Measurements from ENCODE around the gene GSTT2.
"Not testable (repeated sequence)": the region's sequence is repeated elsewhere in the genome, so short reads cannot be mapped to it uniquely, and the experiment has no call there.

Gene GSTT2

GRCh38 chr22:23955886-23956285 is 24.0 kb upstream of the GSTT2 start:
- not testable (repeated sequence) for H3K36me3 ChIP-seq (ENCODE audit: control insufficient read depth, insufficient read depth, low read length, severe bottlenecking); H3K4me1 ChIP-seq (ENCODE audit: control insufficient read depth, insufficient read depth, low read length); H3K27me3 ChIP-seq (replicated peaks; ENCODE audit: control insufficient read depth, insufficient read depth, low read length); H3K4me3 ChIP-seq (ENCODE audit: low read length); H3K9me3 ChIP-seq (ENCODE audit: control insufficient read depth, low read length); H3K9ac ChIP-seq (ENCODE audit: low read length); DNase-seq (ENCODE audit: low read depth)

GRCh38 chr22:23956301-23956900 is 23.5 kb upstream of the GSTT2 start:
- H3K9me3 ChIP-seq (ENCODE audit: control insufficient read depth, low read length); H3K9ac ChIP-seq (ENCODE audit: low read length); H3K4me1 ChIP-seq (ENCODE audit: control insufficient read depth, insufficient read depth, low read length); H3K4me3 ChIP-seq (ENCODE audit: low read length); H3K36me3 ChIP-seq (ENCODE audit: control insufficient read depth, insufficient read depth, low read length, severe bottlenecking); H3K27me3 ChIP-seq (replicated peaks; ENCODE audit: control insufficient read depth, insufficient read depth, low read length): not testable (repeated sequence)
- peak; percentile 88 for DNase-seq (ENCODE audit: low read depth)

- not testable (repeated sequence) for H3K4me1 ChIP-seq (ENCODE audit: control insufficient read depth, insufficient read depth, low read length); H3K4me3 ChIP-seq (ENCODE audit: low read length); DNase-seq (ENCODE audit: low read depth); H3K36me3 ChIP-seq (ENCODE audit: control insufficient read depth, insufficient read depth, low read length, severe bottlenecking); H3K27me3 ChIP-seq (replicated peaks; ENCODE audit: control insufficient read depth, insufficient read depth, low read length); H3K9me3 ChIP-seq (ENCODE audit: control insufficient read depth, low read length); H3K9ac ChIP-seq (ENCODE audit: low read length)
Measured at GRCh38 chr22:23961084-23961771, 18.7 kb upstream of the GSTT2 start, which contains the start of gene GSTT2B. GSTT2B (minus strand) TSS chr22:23961195; CDS start chr22:23961131, 64 bp downstream.

- not testable (repeated sequence) for H3K4me1 ChIP-seq (ENCODE audit: control insufficient read depth, insufficient read depth, low read length); H3K9me3 ChIP-seq (ENCODE audit: control insufficient read depth, low read length); H3K9ac ChIP-seq (ENCODE audit: low read length); H3K27me3 ChIP-seq (replicated peaks; ENCODE audit: control insufficient read depth, insufficient read depth, low read length); H3K4me3 ChIP-seq (ENCODE audit: low read length); DNase-seq (ENCODE audit: low read depth)
- H3K36me3 ChIP-seq (ENCODE audit: control insufficient read depth, insufficient read depth, low read length, severe bottlenecking), result peaks cover 21% of the 10 kb centered on the region
Measured at GRCh38 chr22:23966094-23966493, 13.8 kb upstream of the GSTT2 start.

- not testable (repeated sequence) for H3K4me1 ChIP-seq (ENCODE audit: control insufficient read depth, insufficient read depth, low read length); DNase-seq (ENCODE audit: low read depth); H3K27me3 ChIP-seq (replicated peaks; ENCODE audit: control insufficient read depth, insufficient read depth, low read length); H3K9me3 ChIP-seq (ENCODE audit: control insufficient read depth, low read length); H3K4me3 ChIP-seq (ENCODE audit: low read length); H3K9ac ChIP-seq (ENCODE audit: low read length)
- H3K36me3 ChIP-seq (ENCODE audit: control insufficient read depth, insufficient read depth, low read length, severe bottlenecking), result peaks cover 26% of the 10 kb centered on the region
Measured at GRCh38 chr22:23966568-23966967, 13.4 kb upstream of the GSTT2 start, which contains the start of gene DDTL. DDTL (plus strand) TSS chr22:23966888; CDS start chr22:23966915, 27 bp downstream.

- peaks cover 3% of the 10 kb centered on the region for H3K4me1 ChIP-seq (ENCODE audit: control insufficient read depth, insufficient read depth, low read length)
- no peak overlapping the region for H3K9ac ChIP-seq (ENCODE audit: low read length)
- no peak overlapping the region for H3K4me3 ChIP-seq (ENCODE audit: low read length)
- no peak for DNase-seq (ENCODE audit: low read depth)
- no peaks in the 10 kb centered on the region for H3K27me3 ChIP-seq (replicated peaks; ENCODE audit: control insufficient read depth, insufficient read depth, low read length)
- H3K9me3 ChIP-seq (ENCODE audit: control insufficient read depth, low read length), result no peaks in the 10 kb centered on the region
- peaks cover 29% of the 10 kb centered on the region for H3K36me3 ChIP-seq (ENCODE audit: control insufficient read depth, insufficient read depth, low read length, severe bottlenecking)
Measured at GRCh38 chr22:23969071-23969470, 10.9 kb upstream of the GSTT2 start.

GRCh38 chr22:23970201-23970641 is 9.7 kb upstream of the GSTT2 start:
- H3K4me3 ChIP-seq (ENCODE audit: low read length), result no peak overlapping the region
- no peak for DNase-seq (ENCODE audit: low read depth)
- no peaks in the 10 kb centered on the region for H3K27me3 ChIP-seq (replicated peaks; ENCODE audit: control insufficient read depth, insufficient read depth, low read length)
- H3K9me3 ChIP-seq (ENCODE audit: control insufficient read depth, low read length), result no peaks in the 10 kb centered on the region
- H3K36me3 ChIP-seq (ENCODE audit: control insufficient read depth, insufficient read depth, low read length, severe bottlenecking), result peaks cover 29% of the 10 kb centered on the region
- H3K9ac ChIP-seq (ENCODE audit: low read length), result no peak overlapping the region
- H3K4me1 ChIP-seq (ENCODE audit: control insufficient read depth, insufficient read depth, low read length), result peaks cover 3% of the 10 kb centered on the region

GRCh38 chr22:23970816-23971486 is 9.0 kb upstream of the GSTT2 start:
- DNase-seq (ENCODE audit: low read depth), result no peak
- peaks cover 29% of the 10 kb centered on the region for H3K36me3 ChIP-seq (ENCODE audit: control insufficient read depth, insufficient read depth, low read length, severe bottlenecking)
- peak overlapping the region; percentile 18 for H3K9ac ChIP-seq (ENCODE audit: low read length)
- no peaks in the 10 kb centered on the region for H3K27me3 ChIP-seq (replicated peaks; ENCODE audit: control insufficient read depth, insufficient read depth, low read length)
- H3K9me3 ChIP-seq (ENCODE audit: control insufficient read depth, low read length), result no peaks in the 10 kb centered on the region
- peaks cover 3% of the 10 kb centered on the region for H3K4me1 ChIP-seq (ENCODE audit: control insufficient read depth, insufficient read depth, low read length)
- H3K4me3 ChIP-seq (ENCODE audit: low read length), result no peak overlapping the region

GRCh38 chr22:23971927-23972326 is 8.0 kb upstream of the GSTT2 start:
- not testable (repeated sequence) for DNase-seq (ENCODE audit: low read depth); H3K4me1 ChIP-seq (ENCODE audit: control insufficient read depth, insufficient read depth, low read length); H3K4me3 ChIP-seq (ENCODE audit: low read length); H3K27me3 ChIP-seq (replicated peaks; ENCODE audit: control insufficient read depth, insufficient read depth, low read length); H3K9me3 ChIP-seq (ENCODE audit: control insufficient read depth, low read length)
- Histone ChIP-seq H3K9ac (ENCODE audit: low read length) (peak overlapping the region; percentile 18), H3K36me3 (ENCODE audit: control insufficient read depth, insufficient read depth, low read length, severe bottlenecking) (peaks cover 29% of the 10 kb centered on the region)

GRCh38 chr22:23974345-23974744 is 5.6 kb upstream of the GSTT2 start, which contains the start of gene DDT:
DDT (minus strand) TSS chr22:23974441; CDS start chr22:23974414, 27 bp downstream.
- H3K4me1 ChIP-seq (ENCODE audit: control insufficient read depth, insufficient read depth, low read length); H3K9me3 ChIP-seq (ENCODE audit: control insufficient read depth, low read length); H3K9ac ChIP-seq (ENCODE audit: low read length); H3K4me3 ChIP-seq (ENCODE audit: low read length); DNase-seq (ENCODE audit: low read depth); H3K27me3 ChIP-seq (replicated peaks; ENCODE audit: control insufficient read depth, insufficient read depth, low read length): not testable (repeated sequence)
- H3K36me3 ChIP-seq (ENCODE audit: control insufficient read depth, insufficient read depth, low read length, severe bottlenecking), result peaks cover 26% of the 10 kb centered on the region

- not testable (repeated sequence) for H3K4me1 ChIP-seq (ENCODE audit: control insufficient read depth, insufficient read depth, low read length); DNase-seq (ENCODE audit: low read depth); H3K9ac ChIP-seq (ENCODE audit: low read length); H3K9me3 ChIP-seq (ENCODE audit: control insufficient read depth, low read length); H3K4me3 ChIP-seq (ENCODE audit: low read length); H3K27me3 ChIP-seq (replicated peaks; ENCODE audit: control insufficient read depth, insufficient read depth, low read length)
- peaks cover 21% of the 10 kb centered on the region for H3K36me3 ChIP-seq (ENCODE audit: control insufficient read depth, insufficient read depth, low read length, severe bottlenecking)
Measured at GRCh38 chr22:23974836-23975352, 5.0 kb upstream of the GSTT2 start.
